GM08714 (cell line): ENCODE data around the gene SLC39A11.
"Not testable (repeated sequence)": the region's sequence is repeated elsewhere in the genome, so short reads cannot be mapped to it uniquely, and the experiment has no call there.

Source experiments
- H3K4me3 ChIP-seq: fragments of 200-500 bp; sonication (Bioruptor generic); 2 replicates; pipeline ENCODE4 v1.5.1; 2014; ENCODE audit warnings: mild to moderate bottlenecking, low read length, inconsistent platforms
- ZNF274 ChIP-seq: IDR thresholded peaks from 2 replicates; pipeline ENCODE4 v1.6.1; 2012; ENCODE audit warnings: mild to moderate bottlenecking, low read depth, low read length

Gene SLC39A11

DNA sequence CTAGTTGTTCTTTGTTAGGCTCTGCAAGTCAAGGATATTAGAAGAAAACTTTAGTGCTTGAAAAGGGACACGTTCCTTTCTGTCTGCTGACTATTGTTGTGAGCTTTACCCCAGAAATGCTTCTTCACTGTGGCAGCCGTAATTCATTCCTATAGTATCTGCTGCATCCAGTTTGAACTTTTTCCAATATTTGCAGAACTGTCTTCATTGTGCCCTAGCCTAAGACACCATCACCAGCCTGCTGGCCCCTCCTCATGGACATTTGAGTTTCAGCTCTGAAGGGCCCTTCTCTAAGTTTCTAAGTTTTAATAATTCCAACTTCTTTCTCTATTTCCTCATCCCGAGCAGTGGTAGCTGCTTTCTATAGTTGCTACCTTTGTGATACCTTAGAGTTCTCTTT, 91.7 kb downstream of the SLC39A11 start:
- no peak for TF ChIP-seq ZNF274
- H3K4me3 ChIP-seq = no peak overlapping the region

DNA sequence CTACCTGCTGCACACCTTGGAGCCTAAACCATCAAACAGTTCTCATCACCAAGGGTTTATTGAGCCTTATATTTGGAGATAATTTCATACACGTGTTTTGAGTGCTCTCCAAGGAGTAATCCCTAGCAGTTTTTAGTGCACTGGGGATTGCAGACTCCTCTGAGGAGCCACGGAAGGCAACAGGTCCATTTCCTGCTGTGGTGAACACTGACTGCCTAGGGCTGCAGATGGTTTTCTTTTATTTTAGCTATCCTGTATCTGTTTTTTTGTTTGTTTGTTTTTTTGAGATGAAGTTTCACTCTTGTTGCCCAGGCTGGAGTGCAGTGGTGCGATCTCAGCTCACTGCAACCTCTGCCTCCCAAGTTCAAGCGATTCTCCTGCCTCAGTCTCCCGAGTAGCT, 93.0 kb downstream of the SLC39A11 start:
- H3K4me3 ChIP-seq = not testable (repeated sequence)

DNA sequence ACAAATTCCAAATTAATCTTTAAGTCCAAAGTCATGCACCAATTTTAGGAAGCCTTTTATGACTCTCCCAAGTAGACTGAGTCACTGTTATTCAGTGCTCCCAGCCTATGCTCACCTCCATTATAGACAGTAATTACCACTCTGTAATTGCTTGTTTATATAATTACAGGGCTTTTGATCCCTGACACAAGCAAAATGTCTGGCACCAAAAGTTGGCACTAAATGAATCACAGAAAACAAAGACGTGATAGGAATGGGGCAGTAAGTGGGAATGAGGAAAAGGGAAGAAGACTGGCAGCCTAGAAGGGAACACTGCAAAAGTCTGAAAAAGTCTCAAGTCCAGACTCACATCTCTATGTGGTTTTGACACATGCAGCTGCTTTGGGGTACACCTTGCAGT, 94.1 kb downstream of the SLC39A11 start:
- TF ChIP-seq ZNF274 = no peak
- no peak overlapping the region for H3K4me3 ChIP-seq

DNA sequence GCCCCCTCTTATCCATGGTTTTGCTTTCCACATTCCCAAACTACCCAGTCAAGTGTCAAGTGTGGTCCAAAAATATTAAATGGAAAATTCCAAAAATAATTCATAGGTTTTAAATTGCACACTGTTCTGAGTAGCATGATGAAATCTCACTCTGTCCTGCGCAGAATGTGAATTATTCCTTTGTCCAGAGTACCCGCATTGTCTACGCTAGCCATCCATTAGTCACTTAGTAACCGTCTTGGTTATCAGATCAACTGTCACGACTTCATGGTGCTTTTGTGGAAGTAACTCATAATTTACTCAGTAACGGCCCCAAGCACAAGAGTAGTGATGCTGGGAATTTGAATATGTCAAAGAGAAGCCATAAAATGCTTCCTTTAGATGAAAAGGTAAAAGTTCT, 94.9 kb downstream of the SLC39A11 start:
- TF ChIP-seq ZNF274 = no peak
- no peak overlapping the region for H3K4me3 ChIP-seq

DNA sequence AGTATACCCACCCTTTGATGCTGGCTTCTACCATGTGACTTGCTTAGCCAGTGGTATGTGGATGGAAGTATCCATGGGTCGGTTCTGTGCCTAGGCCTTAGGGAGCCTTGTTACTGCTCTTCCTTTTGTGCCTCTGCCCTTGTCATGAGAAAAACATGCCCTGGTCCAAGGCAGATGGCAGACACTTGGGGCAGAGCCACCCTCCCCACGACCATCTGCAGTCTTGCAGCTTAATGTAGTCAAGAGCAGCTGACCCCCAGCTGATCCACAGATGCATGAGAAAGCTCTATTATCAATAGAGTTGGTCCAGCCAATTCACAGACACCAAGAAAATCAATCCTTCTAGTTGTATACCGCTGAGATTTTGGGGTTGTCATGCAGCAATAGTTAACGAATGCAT, 95.7 kb downstream of the SLC39A11 start:
- no peak for TF ChIP-seq ZNF274
- H3K4me3 ChIP-seq = no peak overlapping the region

DNA sequence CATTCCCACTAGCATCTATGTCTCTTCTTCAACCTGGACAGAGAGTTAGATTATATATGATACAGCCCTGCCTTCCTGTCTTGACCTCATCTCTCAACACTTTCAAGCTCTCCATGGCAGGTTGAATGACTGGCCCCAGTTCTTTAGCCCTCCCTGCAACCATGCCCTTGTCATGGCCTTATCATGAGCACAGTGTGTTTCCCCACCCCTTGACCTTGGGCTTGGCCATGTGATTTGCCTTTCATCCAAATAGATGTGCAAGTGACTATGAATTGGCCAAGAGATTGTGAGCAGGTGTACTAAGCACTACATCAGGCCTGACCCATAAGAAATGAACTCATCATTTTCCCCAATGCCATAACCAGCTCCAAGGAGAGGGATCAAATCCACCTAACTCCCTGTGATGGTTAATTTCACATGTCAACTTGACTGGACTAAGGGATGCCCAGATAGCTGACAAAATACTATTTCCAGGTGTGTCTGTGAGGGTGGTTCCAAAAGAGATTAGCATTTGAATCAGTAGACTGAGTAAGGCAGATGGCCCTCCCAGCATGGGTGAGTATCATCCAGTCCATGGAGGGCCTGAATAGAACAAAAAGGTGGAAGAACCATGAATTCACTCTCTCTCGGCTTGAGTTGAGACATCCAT, 97.4 kb downstream of the SLC39A11 start:
- no peak overlapping the region for H3K4me3 ChIP-seq
- TF ChIP-seq ZNF274 = no peak

DNA sequence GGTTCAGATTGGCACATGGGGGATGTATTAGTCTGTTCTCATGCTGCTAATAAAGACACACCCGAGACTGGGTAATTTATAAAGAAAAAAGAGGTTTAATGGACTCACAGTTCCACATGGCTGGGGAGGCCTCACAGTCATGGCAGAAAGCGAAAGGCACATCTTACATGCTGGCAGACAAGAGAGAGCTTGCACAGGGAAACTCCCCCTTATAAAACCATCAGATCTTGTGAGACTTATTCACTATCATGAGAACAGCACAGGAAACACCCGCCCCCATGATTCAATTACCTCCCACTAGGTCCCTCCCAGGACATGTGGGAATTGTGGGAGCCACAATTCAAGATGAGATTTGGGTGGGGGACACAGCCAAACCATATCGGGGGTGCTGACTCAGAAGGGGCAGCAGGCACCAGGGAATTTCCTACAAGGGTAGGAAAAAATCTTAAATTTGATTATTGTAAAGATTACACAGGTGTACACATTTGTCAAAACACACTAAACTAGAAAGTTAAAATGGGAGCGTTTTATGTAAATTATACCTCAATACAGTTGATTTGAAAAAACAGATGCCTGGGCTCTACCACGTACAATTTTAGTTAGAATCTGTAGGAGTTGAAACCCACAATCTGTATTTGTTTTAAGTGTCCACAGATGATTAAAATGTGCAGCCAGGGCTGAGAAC, 99.6 kb downstream of the SLC39A11 start:
- not testable (repeated sequence) for H3K4me3 ChIP-seq

DNA sequence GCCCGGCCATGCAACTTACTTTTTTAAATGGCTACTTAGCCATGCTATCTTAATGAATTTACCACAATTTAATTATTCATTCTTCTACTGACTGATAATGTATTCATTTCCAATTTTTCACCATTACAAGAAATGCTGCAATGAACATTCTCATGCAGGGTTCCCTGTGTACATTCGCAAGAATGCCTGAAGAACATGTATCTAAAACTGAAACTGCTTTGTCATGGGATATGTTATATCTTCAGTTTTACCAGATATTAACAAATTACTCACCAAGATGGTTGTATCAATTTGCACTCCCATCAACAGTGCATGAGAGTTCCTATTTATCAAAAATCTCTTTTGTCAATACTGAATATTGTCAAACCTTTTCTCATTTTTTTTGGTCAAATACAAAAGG, 100.8 kb downstream of the SLC39A11 start:
- no peak for TF ChIP-seq ZNF274
- no peak overlapping the region for H3K4me3 ChIP-seq

DNA sequence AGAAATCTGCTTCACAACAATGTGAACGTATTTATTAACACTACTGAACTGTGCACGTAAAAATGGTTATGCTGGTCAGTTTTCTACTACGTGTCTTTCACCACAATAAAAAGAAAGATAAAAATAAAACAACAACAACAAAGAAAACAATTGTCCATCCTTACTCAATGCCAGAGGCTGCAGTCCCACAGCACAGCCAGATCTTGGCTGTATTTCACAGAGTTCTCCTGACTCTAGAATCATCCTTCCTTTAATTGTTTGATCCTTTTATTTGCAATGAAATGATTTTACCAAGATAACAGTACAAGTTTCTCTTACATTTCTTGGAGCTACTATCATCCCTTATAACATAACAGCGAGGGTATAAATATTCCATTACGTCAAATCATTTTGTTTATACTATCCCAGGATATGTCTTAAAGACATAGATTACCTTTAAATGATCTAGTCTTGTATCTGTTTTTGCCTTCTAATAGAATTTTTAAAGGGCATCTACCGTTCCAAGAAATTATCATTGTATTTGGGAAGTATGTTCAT, 103.3 kb downstream of the SLC39A11 start:
- no peak for TF ChIP-seq ZNF274
- H3K4me3 ChIP-seq = no peak overlapping the region

DNA sequence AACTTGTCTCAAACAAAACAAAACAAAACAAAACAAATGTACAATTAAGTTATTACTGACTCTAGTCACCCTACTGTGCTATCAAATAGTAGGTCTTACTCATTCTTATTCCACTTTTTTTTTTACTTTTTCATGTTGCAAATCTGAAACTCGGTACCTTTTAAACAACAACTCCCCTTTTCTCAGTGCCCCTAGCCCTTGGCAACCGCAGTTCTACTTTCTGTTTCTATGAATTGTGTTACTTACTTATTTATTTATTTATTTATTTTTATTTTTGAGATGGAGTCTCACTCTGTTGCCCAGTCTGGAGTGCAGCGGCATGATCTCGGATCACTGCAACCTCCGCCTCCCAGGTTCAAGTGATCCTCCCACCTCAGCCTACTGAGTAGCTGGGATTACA, 104.0 kb downstream of the SLC39A11 start:
- no peak overlapping the region for H3K4me3 ChIP-seq
- no peak for TF ChIP-seq ZNF274

DNA sequence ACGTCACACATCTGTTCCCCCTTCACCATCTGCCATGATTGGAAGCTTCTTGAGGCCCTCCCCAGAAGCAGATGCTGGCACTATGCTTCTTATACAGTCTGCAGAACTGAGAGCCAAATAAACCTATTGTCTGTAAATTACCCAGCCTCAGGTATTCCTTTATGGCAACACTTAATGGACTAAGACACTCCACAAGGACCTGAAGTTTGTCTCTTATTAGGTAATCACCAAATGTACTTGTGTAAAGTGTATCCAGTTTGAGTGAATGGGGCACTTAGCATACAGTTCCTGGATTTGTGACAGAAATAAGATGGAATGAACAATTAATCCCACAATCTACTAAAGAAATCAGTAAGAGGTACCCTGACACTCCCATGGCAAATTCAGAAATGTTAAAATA, 105.3 kb downstream of the SLC39A11 start:
- H3K4me3 ChIP-seq = no peak overlapping the region
- TF ChIP-seq ZNF274 = no peak

DNA sequence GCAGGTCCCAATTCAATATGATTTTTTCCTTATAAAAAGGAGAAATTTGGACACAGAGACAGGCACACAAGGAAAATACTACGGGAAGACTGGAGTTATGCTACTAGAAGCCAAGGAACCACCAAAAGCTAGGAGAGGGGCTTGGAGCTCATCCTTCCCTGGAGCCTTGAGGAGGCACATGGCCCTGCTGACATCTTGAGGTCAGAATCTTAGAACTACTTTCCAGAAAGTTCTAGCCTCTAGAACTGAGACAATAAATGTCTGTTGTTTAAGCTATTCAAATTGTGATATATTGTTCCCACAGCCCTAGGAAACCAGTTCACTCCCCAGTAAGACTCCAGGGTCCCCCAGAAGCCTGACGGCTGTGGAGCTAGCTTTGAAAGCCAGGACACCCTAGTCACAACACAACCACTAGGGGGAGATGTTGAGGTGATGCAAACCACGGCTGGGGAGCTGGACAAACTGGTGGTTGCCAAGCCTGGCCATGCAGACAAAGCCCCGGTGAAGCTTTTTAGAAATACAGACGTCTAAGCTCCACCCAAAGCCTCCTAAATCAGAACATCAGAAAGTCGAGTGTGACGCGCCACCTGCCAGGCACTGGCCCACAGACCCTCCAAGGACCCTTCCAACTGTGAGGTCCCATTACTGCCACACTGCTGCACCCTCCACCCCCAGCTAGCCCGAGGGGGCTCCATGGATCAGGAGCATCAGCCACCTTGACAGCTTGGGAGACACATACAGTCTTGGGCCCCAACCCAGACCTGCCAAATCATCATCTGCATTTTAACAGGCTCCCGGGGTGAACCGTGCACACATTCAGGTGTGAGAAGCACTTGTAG, 106.4 kb downstream of the SLC39A11 start:
- no peak overlapping the region for H3K4me3 ChIP-seq
- TF ChIP-seq ZNF274 = no peak

DNA sequence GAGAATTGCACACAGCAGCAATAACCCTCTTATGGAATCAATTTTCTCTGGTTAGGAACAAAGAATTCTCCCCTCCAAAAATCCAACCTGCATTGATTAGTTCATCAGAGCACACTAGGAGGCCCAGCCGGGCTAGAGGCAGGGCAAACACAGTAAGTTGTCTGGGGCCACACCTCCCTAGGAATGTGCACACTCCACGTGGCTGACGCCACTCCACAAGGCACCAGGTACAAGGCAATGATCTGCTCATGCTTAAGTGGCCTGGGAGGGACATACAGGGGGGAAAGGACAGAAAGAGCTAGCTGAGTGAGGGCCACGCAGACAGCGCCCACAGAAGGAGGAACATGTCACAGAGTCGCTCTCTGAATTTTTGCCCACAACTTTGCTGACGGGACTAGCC, 107.6 kb downstream of the SLC39A11 start:
- TF ChIP-seq ZNF274 = no peak
- no peak overlapping the region for H3K4me3 ChIP-seq

DNA sequence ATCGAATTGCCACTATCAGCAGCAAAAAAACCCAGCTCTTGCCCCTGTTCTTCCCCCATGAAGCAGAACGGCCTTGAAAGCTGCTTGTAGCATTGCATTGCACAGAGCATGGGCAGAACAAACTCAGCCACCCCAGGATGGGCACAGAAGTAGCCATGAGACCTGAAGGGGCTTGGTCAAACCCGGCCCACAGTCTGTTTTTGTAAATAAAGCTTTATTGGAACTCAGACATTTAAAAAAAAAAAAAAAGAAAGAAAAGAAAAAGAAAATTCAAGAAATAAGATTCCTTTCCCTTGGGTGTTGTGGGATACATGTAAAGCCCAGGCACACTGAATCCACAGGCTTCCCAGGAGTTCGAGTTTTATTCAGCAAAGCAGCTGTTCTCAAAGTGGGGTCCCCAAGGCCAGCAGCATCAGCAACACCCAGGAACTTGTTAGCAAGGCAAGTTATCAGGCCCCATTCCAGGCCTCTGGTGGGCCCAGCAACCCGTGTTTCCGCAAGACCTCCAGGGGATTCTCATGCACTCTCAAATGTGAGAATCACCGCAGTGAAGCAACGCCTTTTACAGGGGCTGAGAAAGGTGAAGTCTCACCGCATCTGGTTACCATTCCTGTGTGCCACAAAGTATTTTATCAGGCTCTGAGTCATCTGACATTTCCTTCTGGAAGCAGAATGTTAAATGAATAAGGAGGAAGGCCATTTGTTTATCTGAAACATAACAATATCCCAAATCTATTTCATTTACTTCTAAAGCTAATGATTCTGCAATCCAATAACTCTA, 108.2 kb downstream of the SLC39A11 start:
- H3K4me3 ChIP-seq = no peak overlapping the region
- no peak for TF ChIP-seq ZNF274
